Raji (cell line): ENCODE data around the gene CCM2L.
A peak's percentile ranks its signal among the peaks of the same experiment; 100 is the strongest.

Experiments
- POLR2A ChIP-seq: IDR thresholded peaks from 2 replicates; pipeline ENCODE4 v1.6.1; 2011; ENCODE audit warnings: low read depth, low read length, control low read depth; ENCODE audit not compliant: insufficient read depth

Gene CCM2L

GRCh38 chr20:32034581-32035425 lies 24.6 kb downstream of the CCM2L start:
- TF ChIP-seq POLR2A, result no peak

DNA sequence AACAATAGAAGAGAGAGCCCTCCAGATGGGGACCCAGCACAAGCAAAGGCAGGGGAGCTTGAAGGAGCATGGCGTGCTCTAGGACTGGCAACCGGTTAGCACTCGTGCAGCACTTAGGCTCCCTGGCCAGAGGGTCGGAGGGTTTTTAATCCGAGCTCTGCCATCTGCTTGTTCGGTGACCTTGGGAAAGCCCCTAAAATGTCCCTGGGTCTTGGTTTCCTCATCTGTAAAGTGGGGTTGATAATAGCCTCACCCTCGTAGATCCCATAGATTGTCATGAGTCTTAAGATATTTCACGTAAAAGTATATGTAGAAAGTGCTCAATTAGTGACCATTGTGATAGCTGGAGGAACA lies 25.2 kb downstream of the CCM2L start:
- TF ChIP-seq POLR2A, result no peak

DNA sequence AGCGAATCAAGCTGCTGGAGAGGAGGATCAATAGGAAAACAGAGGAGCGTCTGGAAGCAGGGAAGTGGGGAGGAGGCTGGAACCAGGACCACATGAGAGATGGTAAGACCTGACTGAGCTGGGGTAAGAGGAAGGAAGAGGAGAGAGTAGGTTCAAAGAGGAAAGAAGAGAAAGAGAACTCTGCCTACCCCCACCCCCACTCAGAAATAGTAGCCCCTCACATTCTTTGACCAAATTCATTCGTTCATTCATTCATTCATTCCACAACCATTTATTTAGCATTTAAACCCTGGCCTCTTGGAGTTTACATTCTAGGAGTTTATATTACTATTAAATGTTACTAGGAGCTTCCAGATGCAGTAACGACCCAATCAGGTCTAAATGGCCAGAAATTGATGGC lies 26.0 kb downstream of the CCM2L start:
- no peak for TF ChIP-seq POLR2A

- TF ChIP-seq POLR2A, result no peak
Measured at GRCh38 chr20:32036716-32037485, 26.7 kb downstream of the CCM2L start.

DNA sequence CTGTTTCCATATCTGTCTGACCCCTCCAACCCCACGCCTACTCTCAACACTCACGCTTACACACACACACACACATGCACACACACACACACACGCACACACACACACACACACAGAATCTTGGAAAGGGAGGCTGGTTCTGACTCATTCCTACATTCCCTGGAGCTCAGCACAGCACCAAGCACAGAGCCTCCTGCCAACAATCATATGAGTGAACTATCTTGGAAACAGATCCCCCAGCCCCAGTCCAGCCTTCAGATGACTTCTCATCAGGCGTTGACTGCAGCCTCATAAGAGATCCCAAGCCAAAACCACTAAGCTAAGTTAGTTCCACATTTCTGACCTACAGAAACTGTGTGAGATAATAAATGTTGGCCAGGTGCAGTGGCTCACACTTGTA lies 27.7 kb downstream of the CCM2L start:
- no peak for TF ChIP-seq POLR2A

GRCh38 chr20:32040142-32040953 lies 30.1 kb downstream of the CCM2L start:
- TF ChIP-seq POLR2A, result peak; percentile 35; the same call in 1 of the 2 replicates

DNA sequence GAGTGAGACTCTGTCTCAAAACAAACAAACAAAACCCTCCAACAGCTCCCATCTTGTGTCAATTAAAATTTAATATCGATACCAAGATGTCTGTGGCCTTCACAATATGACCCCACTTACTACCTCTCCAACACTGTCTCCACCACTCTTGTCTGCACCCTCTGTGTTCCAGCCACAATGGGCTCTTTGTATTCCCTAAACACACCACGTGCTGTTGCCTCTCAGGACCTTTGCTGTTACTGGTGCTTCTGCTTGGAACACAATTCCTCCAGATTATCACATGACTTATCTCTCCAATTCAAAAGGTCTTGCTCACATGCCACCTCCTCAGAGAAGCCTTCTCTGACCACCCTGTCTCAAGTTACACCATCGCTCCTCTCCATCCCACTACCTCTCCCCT lies 35.8 kb downstream of the CCM2L start:
- TF ChIP-seq POLR2A, result no peak

GRCh38 chr20:32050324-32050841 lies 40.1 kb downstream of the CCM2L start:
- TF ChIP-seq POLR2A, result no peak

GRCh38 chr20:32050851-32051556 lies 40.8 kb downstream of the CCM2L start:
- no peak for TF ChIP-seq POLR2A

DNA sequence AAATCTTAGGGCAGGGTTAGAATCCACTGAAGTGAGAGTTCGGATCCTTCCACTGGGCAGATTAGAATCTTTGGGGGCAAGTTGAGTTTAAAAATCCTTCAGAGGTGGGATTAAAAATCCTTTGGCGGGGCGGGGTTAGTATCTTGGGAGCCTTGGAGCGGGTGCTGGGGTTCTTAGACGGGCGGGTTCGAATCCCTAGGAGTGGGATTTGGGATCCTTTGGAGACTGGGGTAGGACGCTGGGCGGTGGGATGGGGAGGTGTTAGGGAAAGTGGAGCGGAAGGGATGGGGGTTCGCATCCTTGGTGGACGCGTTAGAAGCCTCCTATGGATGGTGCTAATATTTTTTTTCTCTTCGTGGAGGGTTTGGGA lies 41.5 kb downstream of the CCM2L start:
- no peak for TF ChIP-seq POLR2A

GRCh38 chr20:32052090-32052777 lies 42.0 kb downstream of the CCM2L start, which contains the start of gene HCK:
Gene HCK (plus strand): TSS chr20:32052242.
- no peak for TF ChIP-seq POLR2A

- no peak for TF ChIP-seq POLR2A
Measured at GRCh38 chr20:32052778-32053362, 42.6 kb downstream of the CCM2L start.

DNA sequence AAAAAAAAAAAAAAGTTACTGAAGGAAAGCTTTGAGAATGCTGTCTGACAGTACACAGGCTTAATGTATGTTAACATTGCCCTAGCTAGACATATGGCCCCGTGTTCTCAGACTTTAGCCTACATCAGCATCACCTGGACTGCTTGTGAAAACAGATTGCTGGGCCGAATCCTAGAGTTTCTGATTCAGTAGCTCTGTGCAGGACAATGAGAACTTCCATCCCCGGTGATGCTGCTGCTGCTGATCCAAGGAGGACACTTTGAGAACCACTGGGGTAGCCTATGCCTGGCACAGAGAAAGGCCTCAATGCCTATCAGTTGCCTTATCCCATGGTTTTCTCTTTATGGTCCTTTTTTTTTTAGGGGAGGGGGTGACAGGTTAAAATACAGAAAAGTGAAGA lies 43.4 kb downstream of the CCM2L start:
- TF ChIP-seq POLR2A, result no peak

DNA sequence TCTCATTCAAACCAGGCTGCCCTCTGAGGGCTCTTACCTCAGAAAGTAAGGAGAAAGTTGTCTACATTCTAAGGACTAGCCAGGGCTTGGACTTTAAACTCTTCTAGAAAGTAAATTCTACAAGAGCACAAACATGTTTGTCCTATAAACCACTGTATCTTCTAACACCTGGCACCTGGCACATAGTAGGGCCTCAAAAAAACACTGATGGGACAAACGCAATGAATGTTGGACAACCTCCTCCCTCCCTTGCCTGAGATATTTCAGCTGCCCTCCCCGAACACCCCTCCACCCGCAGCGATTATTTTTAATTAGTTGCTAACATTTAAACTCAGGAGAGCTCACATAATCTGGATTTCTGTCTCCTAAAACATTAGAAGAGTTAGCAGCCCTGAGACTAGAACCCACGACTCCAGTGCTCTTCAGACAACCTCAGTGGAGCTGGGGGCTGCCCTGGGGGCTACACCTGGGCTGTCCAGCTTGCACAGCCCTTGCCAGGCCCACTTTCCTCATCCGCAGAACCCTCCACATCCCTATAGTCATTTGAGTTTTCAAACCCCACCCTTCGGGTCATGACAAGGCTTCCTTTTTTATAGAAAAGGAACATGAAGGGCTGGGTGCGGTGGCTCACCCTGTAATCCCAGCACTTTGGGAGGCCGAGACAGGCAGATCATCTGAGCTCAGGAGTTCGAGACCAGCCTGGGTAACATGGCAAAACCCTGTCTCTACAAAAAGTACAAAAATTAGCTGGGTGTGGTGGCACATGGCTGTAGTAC lies 46.7 kb downstream of the CCM2L start:
- no peak for TF ChIP-seq POLR2A
